Measurements from ENCODE around the gene C1QA.

Gene C1QA

DNA sequence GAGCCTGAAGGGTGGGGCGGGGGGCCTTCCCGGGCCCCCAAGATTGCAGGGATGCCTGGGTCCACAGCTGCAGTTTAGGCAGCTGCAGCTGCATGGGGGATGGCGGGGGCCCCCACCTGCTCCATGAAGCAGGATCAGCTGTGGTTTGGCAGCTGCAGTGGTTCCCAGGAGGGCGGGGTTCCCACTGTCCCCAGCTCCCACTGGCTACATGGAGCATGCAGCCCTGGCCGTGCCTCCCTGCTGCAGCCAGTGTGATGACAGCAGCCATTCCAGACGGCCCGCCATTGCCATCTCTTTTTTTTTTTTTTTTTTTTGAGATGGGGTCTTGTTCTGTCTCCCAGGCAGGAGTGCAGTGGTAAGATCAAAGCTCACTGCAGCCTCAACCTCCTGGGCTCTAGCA lies 992 bp upstream of the C1QA start:
- H3K27ac ChIP-seq: no peak overlapping the region
- TF ChIP-seq, protein P1, sequence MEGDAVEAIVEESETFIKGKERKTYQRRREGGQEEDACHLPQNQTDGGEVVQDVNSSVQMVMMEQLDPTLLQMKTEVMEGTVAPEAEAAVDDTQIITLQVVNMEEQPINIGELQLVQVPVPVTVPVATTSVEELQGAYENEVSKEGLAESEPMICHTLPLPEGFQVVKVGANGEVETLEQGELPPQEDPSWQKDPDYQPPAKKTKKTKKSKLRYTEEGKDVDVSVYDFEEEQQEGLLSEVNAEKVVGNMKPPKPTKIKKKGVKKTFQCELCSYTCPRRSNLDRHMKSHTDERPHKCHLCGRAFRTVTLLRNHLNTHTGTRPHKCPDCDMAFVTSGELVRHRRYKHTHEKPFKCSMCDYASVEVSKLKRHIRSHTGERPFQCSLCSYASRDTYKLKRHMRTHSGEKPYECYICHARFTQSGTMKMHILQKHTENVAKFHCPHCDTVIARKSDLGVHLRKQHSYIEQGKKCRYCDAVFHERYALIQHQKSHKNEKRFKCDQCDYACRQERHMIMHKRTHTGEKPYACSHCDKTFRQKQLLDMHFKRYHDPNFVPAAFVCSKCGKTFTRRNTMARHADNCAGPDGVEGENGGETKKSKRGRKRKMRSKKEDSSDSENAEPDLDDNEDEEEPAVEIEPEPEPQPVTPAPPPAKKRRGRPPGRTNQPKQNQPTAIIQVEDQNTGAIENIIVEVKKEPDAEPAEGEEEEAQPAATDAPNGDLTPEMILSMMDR (IDR thresholded peaks at IDR 0.05; ENCODE audit: low read depth, low read length): no peak
- no peak overlapping the region for H3K4me3 ChIP-seq (ENCODE audit: low read depth, low read length)
- H3K36me3 ChIP-seq: no peaks in the 10 kb centered on the region
- no peaks in the 10 kb centered on the region for H3K27me3 ChIP-seq (ENCODE audit: insufficient read depth, low read depth, severe bottlenecking)
- DNase-seq: no peak
- no peaks in the 10 kb centered on the region for H3K9me3 ChIP-seq (ENCODE audit: severe bottlenecking)

DNA sequence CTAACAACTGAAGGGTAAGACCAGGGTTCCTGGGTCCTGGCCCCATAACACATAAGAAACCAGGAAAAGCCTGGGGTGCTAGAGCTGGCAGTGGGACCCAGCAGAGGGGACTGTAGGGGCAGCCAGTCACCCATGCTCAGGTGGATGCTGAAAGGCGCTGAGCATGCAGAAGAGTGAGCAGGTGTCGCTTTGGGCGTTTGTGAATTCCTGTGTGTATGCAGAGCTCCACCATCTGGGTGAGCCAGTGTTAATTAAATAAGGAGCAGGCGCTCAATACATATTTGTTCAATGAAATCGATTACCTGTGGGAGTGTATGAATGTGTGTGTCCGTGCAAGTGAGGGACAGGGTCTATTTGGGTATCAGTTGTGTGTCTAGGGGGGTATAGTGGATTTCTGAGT lies 499 bp downstream of the C1QA start:
- no peak overlapping the region for H3K27ac ChIP-seq
- H3K9me3 ChIP-seq (ENCODE audit: severe bottlenecking): no peaks in the 10 kb centered on the region
- H3K27me3 ChIP-seq (ENCODE audit: insufficient read depth, low read depth, severe bottlenecking): no peaks in the 10 kb centered on the region
- peak; percentile 52 for DNase-seq
- no peaks in the 10 kb centered on the region for H3K36me3 ChIP-seq
- no peak overlapping the region for H3K4me3 ChIP-seq (ENCODE audit: low read depth, low read length)
- TF ChIP-seq, protein P1 (IDR thresholded peaks at IDR 0.05; ENCODE audit: low read depth, low read length): peak; percentile 30; the same call in 1 of the 2 replicates

DNA sequence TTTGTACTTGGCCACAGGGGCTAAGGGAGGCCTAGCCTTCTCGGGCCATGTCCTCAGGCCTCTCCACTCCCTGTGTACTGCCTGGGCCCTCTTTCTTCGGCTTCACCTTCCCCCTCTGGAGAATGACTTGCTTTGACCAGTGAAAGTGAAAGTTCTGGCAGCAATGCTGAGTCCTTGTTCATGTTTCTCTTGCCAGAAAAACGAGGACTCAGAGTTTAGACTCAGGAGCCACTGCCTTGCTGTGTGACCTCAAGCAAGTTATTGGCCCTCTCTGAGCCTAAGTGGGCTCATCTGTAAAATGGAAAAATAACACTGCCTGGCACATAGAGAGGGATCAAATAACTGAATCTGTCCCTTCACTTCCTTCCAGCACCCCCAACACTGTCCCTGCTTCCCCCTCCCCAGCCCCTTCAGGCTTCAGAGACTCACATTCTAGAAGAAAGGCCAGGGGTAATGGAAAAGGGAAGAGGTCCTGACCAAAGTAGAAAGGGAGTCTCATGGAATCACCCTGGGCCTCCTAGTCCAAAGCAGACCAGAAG lies 1.5 kb downstream of the C1QA start:
- H3K27ac ChIP-seq: no peak overlapping the region
- TF ChIP-seq, protein P1 (IDR thresholded peaks at IDR 0.05; ENCODE audit: low read depth, low read length): no peak
- no peak for DNase-seq
- no peaks in the 10 kb centered on the region for H3K9me3 ChIP-seq (ENCODE audit: severe bottlenecking)
- no peaks in the 10 kb centered on the region for H3K36me3 ChIP-seq
- no peaks in the 10 kb centered on the region for H3K27me3 ChIP-seq (ENCODE audit: insufficient read depth, low read depth, severe bottlenecking)
- no peak overlapping the region for H3K4me3 ChIP-seq (ENCODE audit: low read depth, low read length)

DNA sequence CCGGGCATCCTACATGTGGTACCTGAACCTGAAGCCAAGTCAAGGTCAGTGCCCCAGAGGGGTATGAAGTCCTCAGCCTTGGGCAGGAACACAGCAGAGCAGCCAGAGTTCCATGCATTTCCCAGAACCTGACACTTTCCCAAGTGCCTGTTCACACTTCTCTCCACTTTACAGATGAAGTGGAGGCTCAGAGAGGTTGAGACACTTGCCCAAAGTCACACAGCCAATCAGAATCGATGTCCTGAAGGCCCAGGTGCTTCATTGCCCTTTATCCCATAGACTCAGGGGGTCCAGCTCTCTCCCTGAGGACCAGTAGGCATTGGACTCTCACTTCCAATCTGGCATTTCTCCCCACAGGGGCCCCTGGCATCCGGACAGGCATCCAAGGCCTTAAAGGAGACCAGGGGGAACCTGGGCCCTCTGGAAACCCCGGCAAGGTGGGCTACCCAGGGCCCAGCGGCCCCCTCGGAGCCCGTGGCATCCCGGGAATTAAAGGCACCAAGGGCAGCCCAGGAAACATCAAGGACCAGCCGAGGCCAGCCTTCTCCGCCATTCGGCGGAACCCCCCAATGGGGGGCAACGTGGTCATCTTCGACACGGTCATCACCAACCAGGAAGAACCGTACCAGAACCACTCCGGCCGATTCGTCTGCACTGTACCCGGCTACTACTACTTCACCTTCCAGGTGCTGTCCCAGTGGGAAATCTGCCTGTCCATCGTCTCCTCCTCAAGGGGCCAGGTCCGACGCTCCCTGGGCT lies 2.2 kb downstream of the C1QA start:
- H3K9me3 ChIP-seq (ENCODE audit: severe bottlenecking): no peaks in the 10 kb centered on the region
- H3K36me3 ChIP-seq: no peaks in the 10 kb centered on the region
- no peaks in the 10 kb centered on the region for H3K27me3 ChIP-seq (ENCODE audit: insufficient read depth, low read depth, severe bottlenecking)
- TF ChIP-seq, protein P1 (IDR thresholded peaks at IDR 0.05; ENCODE audit: low read depth, low read length): no peak
- DNase-seq: no peak
- no peak overlapping the region for H3K4me3 ChIP-seq (ENCODE audit: low read depth, low read length)
- H3K27ac ChIP-seq: no peak overlapping the region; the same call in 1 of the 2 replicates

DNA sequence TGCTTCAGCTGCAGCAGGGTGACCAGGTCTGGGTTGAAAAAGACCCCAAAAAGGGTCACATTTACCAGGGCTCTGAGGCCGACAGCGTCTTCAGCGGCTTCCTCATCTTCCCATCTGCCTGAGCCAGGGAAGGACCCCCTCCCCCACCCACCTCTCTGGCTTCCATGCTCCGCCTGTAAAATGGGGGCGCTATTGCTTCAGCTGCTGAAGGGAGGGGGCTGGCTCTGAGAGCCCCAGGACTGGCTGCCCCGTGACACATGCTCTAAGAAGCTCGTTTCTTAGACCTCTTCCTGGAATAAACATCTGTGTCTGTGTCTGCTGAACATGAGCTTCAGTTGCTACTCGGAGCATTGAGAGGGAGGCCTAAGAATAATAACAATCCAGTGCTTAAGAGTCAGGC lies 2.9 kb downstream of the C1QA start:
- H3K4me3 ChIP-seq (ENCODE audit: low read depth, low read length): no peak overlapping the region
- no peak overlapping the region; the same call in 1 of the 2 replicates for H3K27ac ChIP-seq
- H3K36me3 ChIP-seq: no peaks in the 10 kb centered on the region
- DNase-seq: peak; percentile 80
- TF ChIP-seq, protein P1 (IDR thresholded peaks at IDR 0.05; ENCODE audit: low read depth, low read length): peak; percentile 36; the same call in 1 of the 2 replicates
- H3K27me3 ChIP-seq (ENCODE audit: insufficient read depth, low read depth, severe bottlenecking): no peaks in the 10 kb centered on the region
- no peaks in the 10 kb centered on the region for H3K9me3 ChIP-seq (ENCODE audit: severe bottlenecking)
